ENCODE data around the gene KIF26A.

DNA sequence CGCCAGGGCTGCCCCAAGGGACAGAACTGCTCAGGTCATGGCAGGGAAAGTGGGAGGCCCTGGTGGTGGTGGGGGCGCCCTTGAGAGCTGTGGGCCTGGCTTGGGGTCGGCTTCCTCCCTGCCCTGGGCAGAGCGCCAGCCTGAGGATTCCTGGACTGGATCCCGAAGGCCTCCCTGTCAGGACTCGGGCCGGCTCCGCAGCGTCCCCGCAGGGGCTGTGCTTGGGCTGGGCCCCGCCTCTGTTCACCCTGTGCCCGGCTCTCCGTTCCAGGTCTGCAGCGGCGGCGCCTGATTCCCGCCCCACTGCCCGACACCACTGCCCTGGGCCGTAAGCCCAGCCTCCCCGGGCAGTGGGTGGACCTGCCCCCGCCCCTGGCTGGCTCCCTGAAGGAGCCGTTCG, 39.9 kb downstream of the KIF26A start:
- TF ChIP-seq POLR2A (IDR thresholded peaks at IDR 0.05) (no peak), POLR2AphosphoS5 (IDR thresholded peaks at IDR 0.05) (no peak)
- TF ChIP-seq, protein P1, sequence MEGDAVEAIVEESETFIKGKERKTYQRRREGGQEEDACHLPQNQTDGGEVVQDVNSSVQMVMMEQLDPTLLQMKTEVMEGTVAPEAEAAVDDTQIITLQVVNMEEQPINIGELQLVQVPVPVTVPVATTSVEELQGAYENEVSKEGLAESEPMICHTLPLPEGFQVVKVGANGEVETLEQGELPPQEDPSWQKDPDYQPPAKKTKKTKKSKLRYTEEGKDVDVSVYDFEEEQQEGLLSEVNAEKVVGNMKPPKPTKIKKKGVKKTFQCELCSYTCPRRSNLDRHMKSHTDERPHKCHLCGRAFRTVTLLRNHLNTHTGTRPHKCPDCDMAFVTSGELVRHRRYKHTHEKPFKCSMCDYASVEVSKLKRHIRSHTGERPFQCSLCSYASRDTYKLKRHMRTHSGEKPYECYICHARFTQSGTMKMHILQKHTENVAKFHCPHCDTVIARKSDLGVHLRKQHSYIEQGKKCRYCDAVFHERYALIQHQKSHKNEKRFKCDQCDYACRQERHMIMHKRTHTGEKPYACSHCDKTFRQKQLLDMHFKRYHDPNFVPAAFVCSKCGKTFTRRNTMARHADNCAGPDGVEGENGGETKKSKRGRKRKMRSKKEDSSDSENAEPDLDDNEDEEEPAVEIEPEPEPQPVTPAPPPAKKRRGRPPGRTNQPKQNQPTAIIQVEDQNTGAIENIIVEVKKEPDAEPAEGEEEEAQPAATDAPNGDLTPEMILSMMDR (IDR thresholded peaks at IDR 0.05), result no peak
